DOHH2 (cell line): Measurements from ENCODE around the gene L1CAM.

ENCODE experiments used
- H3F3A ChIP-seq: fragments of 200-600 bp; sonication (generic), shearing (Covaris generic); 2 replicates; pipeline ENCODE4 v1.6.0; 2016; ENCODE audit warnings: antibody characterized with exemption, mild to moderate bottlenecking; ENCODE audit not compliant: control insufficient read depth, insufficient read depth
- H3K27ac ChIP-seq: fragments of 200-600 bp; sonication (generic); 2 replicates; pipeline ENCODE4 v1.5.1; 2014; ENCODE audit warnings: low read depth, mild to moderate bottlenecking, low read length, moderate library complexity
- H3K27me3 ChIP-seq: fragments of 200-600 bp; sonication (generic); 2 replicates; pipeline ENCODE4 v1.6.1; 2014; ENCODE audit warnings: mild to moderate bottlenecking, low read length, mixed read lengths; ENCODE audit not compliant: control insufficient read depth
- H3K36me3 ChIP-seq: fragments of 200-600 bp; sonication (generic); 2 replicates; pipeline ENCODE4 v1.6.1; 2014; ENCODE audit warnings: mild to moderate bottlenecking, low read length, moderate library complexity, mixed read lengths; ENCODE audit not compliant: control insufficient read depth
- H3K4me1 ChIP-seq: fragments of 200-600 bp; sonication (generic); 2 replicates; pipeline ENCODE4 v1.6.1; 2014; ENCODE audit warnings: mild to moderate bottlenecking, low read length, mixed read lengths; ENCODE audit not compliant: control insufficient read depth
- H3K4me2 ChIP-seq: fragments of 200-600 bp; sonication (generic); 2 replicates; pipeline ENCODE4 v1.6.0; 2014; ENCODE audit warnings: mild to moderate bottlenecking, low read length, moderate library complexity
- H3K4me3 ChIP-seq: fragments of 200-600 bp; sonication (generic); 2 replicates; pipeline ENCODE4 v1.5.1; 2014; ENCODE audit warnings: mild to moderate bottlenecking, low read length, mixed read lengths
- H3K79me2 ChIP-seq: fragments of 200-600 bp; sonication (generic); 2 replicates; pipeline ENCODE4 v1.6.1; 2014; ENCODE audit warnings: mild to moderate bottlenecking, low read length, mixed read lengths; ENCODE audit not compliant: control insufficient read depth
- H3K9me2 ChIP-seq: fragments of 200-600 bp; sonication (generic); replicated peaks from 2 replicates; pipeline ENCODE4 v1.6.1; 2014; ENCODE audit warnings: mild to moderate bottlenecking, low read length, mixed read lengths; ENCODE audit not compliant: control insufficient read depth
- H3K9me3 ChIP-seq: fragments of 200-600 bp; sonication (generic); 2 replicates; pipeline ENCODE4 v1.6.1; 2014; ENCODE audit warnings: antibody characterized with exemption, low read length, mixed read lengths; ENCODE audit not compliant: control insufficient read depth, insufficient read depth
- H4K20me1 ChIP-seq: fragments of 200-600 bp; sonication (generic); 2 replicates; pipeline ENCODE4 v1.6.0; 2014; ENCODE audit warnings: low read depth, mild to moderate bottlenecking, antibody characterized with exemption, low read length, moderate library complexity; ENCODE audit not compliant: control insufficient read depth, insufficient read depth
- EZH2phosphoT487 ChIP-seq: fragments of 200-600 bp; sonication (generic); IDR thresholded peaks from 2 replicates; pipeline ENCODE4 v1.6.1; 2017; ENCODE audit warnings: borderline replicate concordance, mild to moderate bottlenecking, antibody characterized with exemption, low read length, moderate library complexity, mixed read lengths
- TF ChIP-seq, protein P1 (sequence below): fragments of 200-600 bp; sonication (generic); IDR thresholded peaks from one replicate; pipeline ENCODE4 v1.5.1; 2014; ENCODE audit warnings: antibody characterized with exemption, mild to moderate bottlenecking, low read depth, low read length; ENCODE audit not compliant: poor library complexity, severe bottlenecking

L1CAM gene

GRCh38 chrX:153869473-153870287 is 16.3 kb downstream of the L1CAM start:
- no peaks in the 10 kb centered on the region for H3K4me1 ChIP-seq
- no peaks in the 10 kb centered on the region for H3K79me2 ChIP-seq
- no peaks in the 10 kb centered on the region for H3K36me3 ChIP-seq
- no peaks in the 10 kb centered on the region for H3K9me3 ChIP-seq
- H3K27ac ChIP-seq, result no peak overlapping the region
- no peaks in the 10 kb centered on the region for H3K9me2 ChIP-seq
- H3K4me3 ChIP-seq, result no peak overlapping the region
- TF ChIP-seq EZH2phosphoT487, result no peak
- TF ChIP-seq, protein P1, sequence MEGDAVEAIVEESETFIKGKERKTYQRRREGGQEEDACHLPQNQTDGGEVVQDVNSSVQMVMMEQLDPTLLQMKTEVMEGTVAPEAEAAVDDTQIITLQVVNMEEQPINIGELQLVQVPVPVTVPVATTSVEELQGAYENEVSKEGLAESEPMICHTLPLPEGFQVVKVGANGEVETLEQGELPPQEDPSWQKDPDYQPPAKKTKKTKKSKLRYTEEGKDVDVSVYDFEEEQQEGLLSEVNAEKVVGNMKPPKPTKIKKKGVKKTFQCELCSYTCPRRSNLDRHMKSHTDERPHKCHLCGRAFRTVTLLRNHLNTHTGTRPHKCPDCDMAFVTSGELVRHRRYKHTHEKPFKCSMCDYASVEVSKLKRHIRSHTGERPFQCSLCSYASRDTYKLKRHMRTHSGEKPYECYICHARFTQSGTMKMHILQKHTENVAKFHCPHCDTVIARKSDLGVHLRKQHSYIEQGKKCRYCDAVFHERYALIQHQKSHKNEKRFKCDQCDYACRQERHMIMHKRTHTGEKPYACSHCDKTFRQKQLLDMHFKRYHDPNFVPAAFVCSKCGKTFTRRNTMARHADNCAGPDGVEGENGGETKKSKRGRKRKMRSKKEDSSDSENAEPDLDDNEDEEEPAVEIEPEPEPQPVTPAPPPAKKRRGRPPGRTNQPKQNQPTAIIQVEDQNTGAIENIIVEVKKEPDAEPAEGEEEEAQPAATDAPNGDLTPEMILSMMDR, result no peak
- no peak overlapping the region for H3K4me2 ChIP-seq
- H3F3A ChIP-seq, result no peaks in the 10 kb centered on the region
- H3K27me3 ChIP-seq, result no peaks in the 10 kb centered on the region; the same call in 1 of the 2 replicates
- no peaks in the 10 kb centered on the region for H4K20me1 ChIP-seq

DNA sequence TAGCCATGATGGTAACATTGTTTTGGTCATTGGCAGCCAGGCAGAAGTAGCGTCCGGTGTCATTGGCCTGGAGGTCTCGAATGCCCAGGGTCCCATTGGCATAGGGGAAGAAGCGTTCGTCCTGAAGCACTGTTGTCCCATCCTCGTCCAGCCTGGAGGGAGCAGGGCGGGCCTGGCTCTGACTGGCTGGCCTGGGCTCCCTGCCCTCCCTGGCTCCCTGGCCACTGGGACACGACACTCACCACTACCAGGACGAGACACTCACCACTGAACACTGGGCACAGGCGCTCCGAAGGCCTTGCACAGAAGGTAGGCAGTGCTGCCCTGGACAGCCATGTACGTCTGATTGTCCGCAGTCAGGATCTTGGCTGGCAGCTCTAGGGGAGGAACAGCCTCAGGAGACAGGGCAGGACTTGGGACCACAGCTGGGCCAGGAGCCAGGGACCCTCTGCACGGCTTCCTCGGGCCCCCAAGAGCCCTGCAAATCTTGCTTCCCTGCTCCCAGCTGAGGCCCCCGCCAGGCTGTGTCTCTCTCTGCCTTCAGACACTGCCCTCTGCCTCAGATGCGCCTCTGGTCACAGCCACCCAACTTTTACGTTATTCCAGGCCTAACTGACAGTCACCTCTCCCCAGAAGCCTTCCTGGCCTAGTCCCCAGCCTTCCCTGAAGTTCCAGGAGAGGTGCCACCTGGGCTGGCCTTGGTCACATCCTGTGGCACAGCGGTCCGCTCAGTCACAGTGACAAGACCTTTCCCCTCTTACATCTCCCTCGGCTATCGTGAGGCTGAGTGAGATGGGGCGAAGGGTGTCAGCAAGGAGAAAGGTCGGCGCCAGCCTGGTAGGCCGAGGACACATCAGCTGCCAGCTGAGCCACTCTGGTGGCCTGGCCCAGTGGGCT is 17.1 kb downstream of the L1CAM start:
- no peaks in the 10 kb centered on the region for H3K9me3 ChIP-seq
- no peaks in the 10 kb centered on the region for H4K20me1 ChIP-seq
- no peaks in the 10 kb centered on the region for H3K27me3 ChIP-seq
- H3K9me2 ChIP-seq, result no peaks in the 10 kb centered on the region
- no peak overlapping the region for H3K27ac ChIP-seq
- no peaks in the 10 kb centered on the region for H3K4me1 ChIP-seq
- H3K4me3 ChIP-seq, result no peak overlapping the region
- H3K36me3 ChIP-seq, result no peaks in the 10 kb centered on the region
- no peaks in the 10 kb centered on the region for H3F3A ChIP-seq
- TF ChIP-seq, protein P1, result no peak
- TF ChIP-seq EZH2phosphoT487, result no peak
- no peak overlapping the region for H3K4me2 ChIP-seq
- H3K79me2 ChIP-seq, result no peaks in the 10 kb centered on the region

GRCh38 chrX:153867671-153868070 is 18.3 kb downstream of the L1CAM start:
- no peaks in the 10 kb centered on the region for H3K36me3 ChIP-seq
- no peaks in the 10 kb centered on the region for H3K27me3 ChIP-seq

More at GRCh38 chrX:153867671-153868070, 18.3 kb downstream of the L1CAM start:
- Histone ChIP-seq H3F3A (no peaks in the 10 kb centered on the region), H3K4me2 (no peak overlapping the region), H3K4me1 (no peaks in the 10 kb centered on the region), H3K4me3 (no peak overlapping the region), H3K79me2 (no peaks in the 10 kb centered on the region), H3K9me2 (no peaks in the 10 kb centered on the region), H3K9me3 (no peaks in the 10 kb centered on the region), H3K27ac (no peak overlapping the region), H4K20me1 (no peaks in the 10 kb centered on the region)
- TF ChIP-seq, protein P1, result no peak
- no peak for TF ChIP-seq EZH2phosphoT487
